Skeletal muscle cell (primary cell): ENCODE results near the gene TRAPPC2L.

Source experiments
- DNase-seq: peaks from one replicate; pipeline ENCODE4 v3.0.0-alpha.2; 2010; ENCODE audit warnings: low read depth
- H3K4me3 ChIP-seq: 2 replicates; pipeline ENCODE4 v1.5.1; 2011; ENCODE audit warnings: low read depth, mild to moderate bottlenecking, control low read depth, low read length, moderate library complexity

TRAPPC2L gene

GRCh38 chr16:88836791-88837190, 20.1 kb upstream of the TRAPPC2L start:
- no peak overlapping the region for H3K4me3 ChIP-seq
- DNase-seq = no peak

DNA sequence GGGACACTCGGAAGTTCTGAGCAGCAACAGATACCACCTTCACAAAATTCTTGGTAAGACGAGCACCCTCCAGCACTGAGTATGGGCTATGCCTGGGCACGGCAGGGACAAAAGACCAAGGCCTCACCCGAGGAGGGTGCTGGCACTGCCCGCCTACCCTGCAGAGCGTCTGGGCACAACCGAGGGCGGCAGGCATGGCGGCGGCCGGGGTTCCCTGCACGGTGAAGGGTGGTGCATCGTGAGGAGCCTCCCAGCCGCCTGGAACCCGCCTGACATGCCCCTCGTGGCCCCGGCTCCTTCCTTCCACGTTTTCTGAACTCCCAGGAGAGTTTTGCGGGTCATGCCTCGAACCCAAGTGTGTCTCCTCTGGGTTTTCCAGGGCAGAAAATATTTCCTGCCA, 19.1 kb upstream of the TRAPPC2L start:
- H3K4me3 ChIP-seq = no peak overlapping the region
- DNase-seq = no peak

DNA sequence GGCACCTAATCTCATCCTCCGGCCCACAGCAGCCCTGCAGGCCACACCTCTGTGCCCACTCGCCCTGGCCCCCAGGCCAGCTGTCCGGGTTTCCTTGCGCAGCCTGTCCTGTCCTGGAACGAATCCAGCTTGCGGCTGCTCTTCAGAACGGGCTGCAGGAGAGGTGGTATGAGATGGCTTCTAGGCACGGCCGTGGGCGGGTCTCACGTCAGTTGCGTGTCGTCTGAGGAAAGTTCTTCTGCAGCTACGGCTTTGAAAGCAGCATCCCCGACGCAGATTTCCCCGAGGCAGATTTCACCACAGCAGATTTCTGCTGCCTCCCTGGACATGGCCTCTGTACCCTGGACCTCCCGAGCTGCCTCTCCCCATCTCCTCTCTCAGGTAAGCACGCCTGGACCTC, 18.4 kb upstream of the TRAPPC2L start:
- no peak overlapping the region for H3K4me3 ChIP-seq
- no peak for DNase-seq

- H3K4me3 ChIP-seq = no peak overlapping the region
- no peak for DNase-seq
Measured at GRCh38 chr16:88839026-88839529, 17.8 kb upstream of the TRAPPC2L start.

DNA sequence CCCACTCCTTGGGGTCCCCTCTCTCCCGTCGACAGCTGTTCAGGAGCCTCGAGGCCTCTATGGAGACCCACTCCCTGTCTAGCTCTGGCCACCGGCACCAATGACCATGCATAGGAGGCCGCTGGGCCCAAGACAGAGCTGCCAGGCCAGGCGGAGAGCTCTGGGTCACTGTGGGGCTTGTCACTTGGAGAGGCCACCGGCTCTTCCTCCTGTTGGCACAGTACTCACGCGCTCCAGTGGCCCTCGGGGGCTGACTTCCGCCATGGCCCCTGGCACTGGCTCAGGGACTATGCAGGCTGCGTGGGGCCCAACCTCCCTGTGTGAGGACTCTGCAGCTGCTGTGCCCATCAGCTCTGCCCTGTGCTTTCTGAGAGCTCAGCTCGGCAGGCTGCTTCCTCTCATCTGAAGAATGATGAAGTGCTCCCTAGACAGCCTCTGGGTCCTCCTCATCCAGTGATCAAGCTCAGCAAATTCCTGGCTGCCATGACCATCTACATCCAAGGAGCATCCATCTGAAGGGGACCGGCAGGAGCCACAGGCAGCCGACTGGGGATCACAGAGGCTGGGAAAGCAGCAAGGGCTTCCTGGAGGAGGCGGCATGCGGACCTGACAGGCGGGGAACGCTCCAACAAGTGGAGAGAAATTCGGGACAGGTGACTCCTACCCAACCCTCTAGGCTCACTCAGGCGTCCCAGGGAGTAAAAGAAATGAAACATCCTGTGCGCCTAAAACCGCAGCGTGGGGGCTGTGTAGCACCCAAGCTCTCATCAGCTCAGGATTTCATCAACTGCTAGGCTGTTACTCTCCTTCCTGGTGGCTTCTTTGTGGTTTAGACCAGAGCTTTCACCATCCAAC, 17.0 kb upstream of the TRAPPC2L start:
- no peak overlapping the region for H3K4me3 ChIP-seq

GRCh38 chr16:88840600-88841215, 16.2 kb upstream of the TRAPPC2L start:
- DNase-seq = no peak
- H3K4me3 ChIP-seq = no peak overlapping the region

More for the DNA sequence above, 17.0 kb upstream of the TRAPPC2L start:
- DNase-seq = no peak

DNA sequence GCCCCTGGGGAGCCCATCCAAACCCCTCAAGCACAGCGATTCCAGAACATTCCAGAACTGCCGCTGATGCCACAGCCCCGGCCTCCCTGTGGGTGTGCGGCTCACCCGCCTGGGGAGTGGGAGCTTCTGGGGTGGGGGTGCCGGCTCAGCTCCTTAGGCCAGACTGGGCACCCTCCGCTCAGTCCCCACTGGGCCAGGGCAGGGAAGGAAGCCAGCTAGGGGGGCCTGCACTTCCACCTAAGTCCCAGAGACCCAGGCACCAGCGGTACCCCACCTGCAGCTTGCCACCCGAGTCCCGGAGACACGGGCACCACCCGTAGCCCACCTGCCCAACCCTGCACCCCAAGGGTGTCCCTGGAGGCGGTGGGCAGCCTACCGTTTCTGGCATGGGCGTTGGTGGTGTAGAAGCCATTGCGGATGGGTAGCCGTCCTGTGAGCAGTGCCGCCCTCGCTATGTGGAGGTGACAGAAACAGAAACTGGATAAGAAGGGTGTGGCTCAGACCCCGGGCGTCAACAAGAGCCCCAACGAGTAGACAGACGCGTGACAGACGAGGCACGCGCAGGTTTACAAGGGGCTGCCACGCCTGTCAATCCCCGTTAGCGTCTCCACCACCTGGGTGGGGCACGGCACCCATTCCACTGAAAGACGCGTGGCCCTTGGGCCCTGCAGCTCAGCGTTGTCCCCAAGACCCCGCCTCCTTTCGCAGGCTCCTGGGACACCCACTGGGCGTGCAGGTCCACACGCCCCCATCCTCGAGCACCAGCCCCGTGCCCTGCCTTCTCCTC, 15.2 kb upstream of the TRAPPC2L start:
- DNase-seq = no peak
- H3K4me3 ChIP-seq = no peak overlapping the region

- H3K4me3 ChIP-seq = no peak overlapping the region
- no peak for DNase-seq
Measured at GRCh38 chr16:88842308-88842756, 14.6 kb upstream of the TRAPPC2L start.

DNA sequence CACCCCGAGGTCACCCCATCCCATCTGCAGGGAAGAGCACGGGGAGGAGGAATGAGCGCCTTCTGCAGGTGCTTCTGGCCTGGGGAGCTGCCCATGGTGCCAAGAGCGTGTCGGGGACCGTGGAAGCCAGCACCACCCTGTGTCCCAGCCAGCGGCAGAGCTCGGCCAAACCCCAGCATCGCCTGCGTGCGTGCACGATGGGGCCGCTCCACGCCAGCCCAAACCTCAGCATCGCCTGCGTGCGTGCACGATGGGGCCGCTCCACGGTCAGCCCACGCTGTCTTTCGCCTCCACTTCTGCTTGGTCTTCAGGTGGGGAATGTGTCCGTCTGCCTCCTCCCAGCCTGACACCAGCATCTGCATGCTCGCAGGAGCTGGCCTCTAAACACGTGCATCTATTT, 14.1 kb upstream of the TRAPPC2L start:
- DNase-seq = no peak
- H3K4me3 ChIP-seq = no peak overlapping the region

GRCh38 chr16:88843256-88843655, 13.7 kb upstream of the TRAPPC2L start:
- DNase-seq = no peak

DNA sequence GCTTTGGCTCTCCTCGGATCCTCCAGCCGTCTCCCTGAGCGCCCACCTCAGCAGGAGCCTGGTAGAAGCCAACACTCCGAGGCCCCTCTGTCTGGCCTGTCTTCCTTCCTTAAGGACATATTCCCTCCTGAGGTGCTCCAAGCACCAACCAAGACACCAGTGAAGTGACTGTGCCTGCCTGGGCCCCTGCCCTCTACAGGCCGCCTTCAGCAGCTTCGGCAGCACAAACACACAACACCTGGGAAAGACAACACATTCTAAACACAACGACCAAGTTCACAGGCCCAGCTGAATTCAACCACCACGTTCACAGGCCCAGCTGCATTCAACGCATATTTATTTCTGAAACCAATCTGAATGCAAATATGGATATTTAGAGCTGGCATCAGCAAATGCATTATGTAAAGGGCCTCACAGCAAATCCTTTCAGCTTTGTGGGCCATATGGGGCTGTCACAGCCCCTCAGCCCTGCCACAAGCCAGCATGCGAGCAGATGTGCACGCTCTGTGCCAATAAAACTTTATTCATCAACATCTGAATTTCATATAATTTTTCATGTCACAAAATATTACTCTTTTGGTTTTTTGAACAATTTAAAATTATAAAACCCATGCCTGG, 12.4 kb upstream of the TRAPPC2L start:
- no peak overlapping the region for H3K4me3 ChIP-seq
- no peak for DNase-seq

More at GRCh38 chr16:88843256-88843655, 13.7 kb upstream of the TRAPPC2L start:
- H3K4me3 ChIP-seq = no peak overlapping the region

GRCh38 chr16:88846088-88846487, 10.8 kb upstream of the TRAPPC2L start:
- H3K4me3 ChIP-seq = no peak overlapping the region
- DNase-seq = no peak

DNA sequence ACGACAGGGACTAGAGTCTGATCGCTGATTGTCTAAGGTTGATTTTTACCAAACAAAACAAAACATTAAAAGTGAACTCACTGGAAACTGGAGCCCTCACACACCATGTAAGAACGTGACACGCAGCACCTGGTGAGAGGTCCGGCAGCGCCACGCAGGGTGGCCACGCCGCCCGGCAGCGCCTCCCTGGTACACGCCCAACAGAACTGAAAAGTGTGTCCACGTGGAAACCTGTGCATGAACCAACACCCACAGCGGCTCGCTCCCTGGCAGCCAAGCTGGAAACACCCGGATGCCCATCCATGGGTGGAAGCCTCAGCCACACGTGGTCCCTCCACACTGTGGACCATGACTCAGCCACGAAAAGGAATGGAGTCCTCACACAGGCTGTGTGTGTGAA, 9.3 kb upstream of the TRAPPC2L start:
- no peak for DNase-seq
- H3K4me3 ChIP-seq = no peak overlapping the region

DNA sequence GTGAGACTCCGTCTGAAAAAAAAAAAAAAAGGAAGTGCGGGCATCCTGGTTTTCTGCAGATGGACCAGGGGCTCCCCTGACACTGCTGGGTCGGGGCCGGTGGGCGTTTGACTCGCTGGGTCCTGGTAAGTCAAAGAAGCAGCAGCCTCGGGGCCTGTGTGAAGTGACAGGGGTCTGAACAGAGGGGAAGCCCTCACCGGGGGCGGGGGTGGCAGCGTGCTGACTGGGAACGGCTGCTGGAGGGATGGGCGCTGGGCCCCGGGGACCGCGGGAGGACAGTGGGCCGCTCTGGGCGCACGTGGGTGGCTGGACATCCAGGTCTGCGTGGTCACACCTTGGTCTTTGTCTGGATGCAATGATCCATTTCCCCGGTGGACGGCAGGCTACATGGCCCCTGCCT, 8.4 kb upstream of the TRAPPC2L start:
- H3K4me3 ChIP-seq = no peak overlapping the region
- no peak for DNase-seq

DNA sequence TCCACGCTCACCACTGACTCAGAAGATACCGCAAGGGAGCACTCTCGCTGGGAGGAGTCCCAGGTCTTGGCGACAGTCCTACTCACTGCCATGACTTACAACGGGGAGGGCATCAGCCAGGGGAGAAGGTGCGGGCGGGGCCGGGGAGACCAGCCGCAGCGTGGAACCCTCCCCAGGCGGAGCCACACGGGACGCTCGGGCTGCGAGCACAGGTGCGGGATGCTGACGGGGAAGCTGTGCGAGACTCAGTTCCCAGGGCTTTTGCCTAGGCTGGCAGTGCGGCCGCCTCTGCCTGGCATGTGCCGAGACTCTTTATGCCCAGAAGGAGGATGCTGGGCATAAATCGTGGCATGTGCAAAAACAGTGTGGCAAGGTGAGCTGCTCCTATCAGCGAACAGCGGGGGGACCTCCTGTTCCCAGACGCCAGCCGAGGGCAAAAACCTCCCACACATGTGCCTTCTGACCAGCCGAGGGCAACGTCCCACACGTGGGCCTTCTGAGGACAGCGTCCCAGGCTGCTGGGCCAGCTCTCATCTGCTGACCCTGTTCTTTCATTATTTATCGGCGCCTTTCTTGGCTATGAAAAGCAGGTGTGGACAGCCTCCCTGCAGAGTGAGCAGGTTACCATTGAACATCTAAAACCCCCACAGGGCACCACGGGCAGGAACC, 6.3 kb upstream of the TRAPPC2L start:
- no peak for DNase-seq

DNA sequence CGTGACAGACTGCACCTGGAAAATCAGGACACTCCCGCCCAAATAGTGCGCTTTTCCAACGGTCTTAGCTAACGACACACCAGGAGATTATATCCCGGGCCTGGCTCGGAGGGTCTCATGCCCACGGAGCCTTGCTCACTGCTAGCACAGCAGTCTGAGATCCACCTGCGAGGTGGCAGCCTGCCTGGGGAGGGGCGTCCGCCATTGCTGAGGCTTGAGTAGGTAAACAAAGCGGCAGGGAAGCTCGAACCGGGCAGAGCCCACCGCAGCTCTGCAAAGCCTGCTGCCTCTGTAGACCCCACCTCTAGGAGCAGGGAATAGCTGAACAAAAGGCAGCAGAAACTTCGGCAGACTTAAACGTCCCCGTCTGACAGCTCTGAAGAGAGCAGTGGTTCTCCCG, 5.3 kb upstream of the TRAPPC2L start:
- DNase-seq = no peak
- H3K4me3 ChIP-seq = no peak overlapping the region

More for the DNA sequence above, 6.3 kb upstream of the TRAPPC2L start:
- H3K4me3 ChIP-seq = no peak overlapping the region

DNA sequence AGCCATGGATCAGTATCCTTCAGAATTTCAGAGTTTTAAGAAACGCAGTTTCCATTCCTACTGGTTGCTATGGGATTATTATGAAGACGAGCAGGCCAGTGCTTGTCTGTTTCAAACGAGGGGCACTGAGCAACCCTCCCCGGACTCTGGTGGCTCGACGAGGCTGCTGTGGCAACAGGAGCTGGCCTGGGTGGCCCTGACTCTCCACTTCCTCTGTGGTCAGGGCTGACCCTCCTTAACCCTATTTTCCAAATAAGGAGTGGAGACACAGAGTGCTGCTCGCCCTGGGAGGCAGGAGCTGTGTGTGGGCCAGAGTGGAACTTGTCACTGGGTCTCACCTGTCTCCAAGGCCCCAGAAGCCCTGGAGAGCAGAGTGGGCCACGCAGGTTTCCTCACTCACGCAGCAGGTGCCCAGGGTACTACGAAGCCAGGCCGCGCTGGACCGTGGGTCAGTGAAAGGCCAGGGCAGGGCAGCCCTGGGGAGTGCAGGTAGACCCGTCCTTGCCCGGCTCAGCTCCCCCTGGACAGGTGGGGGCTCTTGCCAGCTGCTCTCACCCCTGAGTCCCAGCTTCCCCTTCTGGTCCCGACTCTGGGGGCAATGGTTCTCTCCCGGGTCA, 3.5 kb upstream of the TRAPPC2L start:
- DNase-seq = no peak
- no peak overlapping the region for H3K4me3 ChIP-seq

DNA sequence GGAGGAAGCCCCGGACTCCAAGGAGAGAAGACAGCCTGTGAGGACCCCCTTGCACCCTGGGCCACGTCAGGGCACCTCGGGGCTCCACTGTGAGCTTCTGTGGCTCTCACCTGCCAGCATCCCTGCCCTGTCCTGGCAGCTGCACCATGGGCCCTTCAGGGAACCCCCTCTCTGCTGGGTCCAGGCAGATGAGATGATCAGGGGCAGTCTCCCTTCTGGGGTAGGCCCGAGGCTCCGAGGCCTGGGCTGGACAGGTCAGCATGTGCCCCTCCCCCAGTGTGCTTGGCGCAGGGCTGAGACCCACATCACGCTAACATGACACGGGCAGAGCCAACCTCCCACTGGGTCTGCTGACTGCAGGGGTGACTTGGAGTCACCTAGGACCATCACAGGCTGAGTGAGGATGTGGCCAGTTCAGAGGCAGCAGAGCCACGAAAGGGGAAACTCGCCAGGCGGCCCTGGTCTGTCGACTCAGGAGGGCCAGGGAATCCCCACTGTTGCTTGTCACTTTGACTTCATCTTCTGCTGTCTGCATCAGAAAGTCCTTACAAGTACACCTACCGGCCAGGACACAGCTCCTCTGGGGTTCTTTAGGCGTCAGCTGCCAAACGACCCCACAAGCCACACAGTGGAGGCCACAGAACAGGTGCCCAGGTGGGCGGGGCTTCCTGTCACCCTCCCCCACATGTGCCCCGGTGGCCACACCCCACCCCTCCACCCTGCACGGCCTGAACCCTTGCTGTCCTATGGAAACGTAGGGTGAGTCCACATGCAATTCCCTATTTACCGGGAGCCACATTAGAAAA, 2.4 kb upstream of the TRAPPC2L start:
- DNase-seq = no peak

More for the DNA sequence above, 2.4 kb upstream of the TRAPPC2L start:
- no peak overlapping the region for H3K4me3 ChIP-seq
